Vagina (tissue), 2 donors: ENCODE measurements around the gene ZNF211.

Experiments used
- POLR2A ChIP-seq, 2 donors: fragments of 450-650 bp; IDR thresholded peaks; one replicate each; pipeline ENCODE4 v1.6.1; 2017; ENCODE audit warnings: antibody characterized with exemption in 2 of 2, mild to moderate bottlenecking in 2 of 2, moderate library complexity in 2 of 2
- POLR2AphosphoS5 ChIP-seq, 2 donors: sonication (generic); formaldehyde crosslinking; IDR thresholded peaks; one replicate each; pipeline ENCODE4 v1.9.0; 2017; ENCODE audit warnings: antibody characterized with exemption in 2 of 2, mild to moderate bottlenecking in 2 of 2, low read depth in 1 of 2; ENCODE audit not compliant: insufficient read depth in 1 of 2

DNA sequence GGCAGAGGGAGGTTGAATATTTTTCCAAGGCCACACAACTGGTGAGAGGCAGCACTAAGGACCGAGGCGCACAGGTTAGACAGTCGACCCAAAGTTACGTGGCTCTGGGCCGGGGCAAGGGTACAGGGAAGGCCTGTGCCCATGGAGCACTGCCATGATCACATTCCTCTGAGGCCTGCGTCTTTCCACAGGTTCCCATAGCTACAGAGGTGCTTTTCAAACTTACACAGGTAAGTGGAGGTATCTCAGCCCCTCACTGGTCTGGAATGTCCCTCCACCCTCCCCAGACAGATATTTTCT, 814 bp downstream of the ZNF211 start:
- TF ChIP-seq POLR2A (IDR thresholded peaks at IDR 0.05), result no peak
- TF ChIP-seq POLR2AphosphoS5 (IDR thresholded peaks at IDR 0.05; ENCODE audit: insufficient read depth in 1 of 2, low read depth in 1 of 2), result no peak
